Measurements from ENCODE around the gene HTR6. TPM values are rescaled to one million over a fixed set of nuclear protein-coding genes. Genes with fewer than 3 reads are reported as not detected.

The HTR6 gene
- total RNA-seq, 1 experiment from 2014 or later: 0.10 TPM

GRCh38 chr1:19696820-19697219 is 32.1 kb downstream of the HTR6 start:
- in situ Hi-C loops (cut with HindIII; ENCODE audit: low pct_unique_long_range_greater_than_20kb, low sequenced_read_pairs): no loop called here
- Histone ChIP-seq H3K36me3 (ENCODE audit: control insufficient read depth, insufficient read depth, low read length) (no peaks in the 10 kb centered on the region), H3K9me3 (ENCODE audit: control insufficient read depth, insufficient read depth, low read depth, low read length) (no peaks in the 10 kb centered on the region), H3K27ac (ENCODE audit: low read length) (no peak overlapping the region), H3K27me3 (ENCODE audit: control insufficient read depth, insufficient read depth, low read length) (no peaks in the 10 kb centered on the region), H3K4me3 (ENCODE audit: low read depth in 2 of 2, low read length in 2 of 2) (no peak overlapping the region), H3K4me1 (ENCODE audit: control insufficient read depth, insufficient read depth, low read length) (no peaks in the 10 kb centered on the region)
- POLR2A ChIA-PET: interaction anchor here (0.7 kb wide), 1 partner anchor 184 kb away, joined by 3 read pairs; no protein-coding TSS in a partner anchor
- no peak for DNase-seq (ENCODE audit: low read depth, low spot score)
- no TSS peak for BruUV-seq (replicated peaks)
- CTCF ChIA-PET: no interaction called here
- TF ChIP-seq POLR2AphosphoS5 (IDR thresholded peaks at IDR 0.05; ENCODE audit: low read depth, low read length) (no peak), SIN3A (IDR thresholded peaks at IDR 0.05; ENCODE audit: borderline replicate concordance, insufficient read depth, low read depth, low read length) (no peak), TCF7L2 (IDR thresholded peaks at IDR 0.05; ENCODE audit: low read depth, low read length) (no peak)
- ATAC-seq: no peak
- intact Hi-C loops (cut with micrococcal nuclease; ENCODE audit: unreplicated experiment): no loop called here

GRCh38 chr1:19698181-19698580 is 33.5 kb downstream of the HTR6 start:
- POLR2A ChIA-PET: no interaction called here
- intact Hi-C loops (cut with micrococcal nuclease; ENCODE audit: unreplicated experiment): no loop called here

More at GRCh38 chr1:19698181-19698580, 33.5 kb downstream of the HTR6 start:
- CTCF ChIA-PET: no interaction called here
- Histone ChIP-seq H3K9me3 (ENCODE audit: control insufficient read depth, insufficient read depth, low read depth, low read length) (no peaks in the 10 kb centered on the region), H3K27me3 (ENCODE audit: control insufficient read depth, insufficient read depth, low read length) (no peaks in the 10 kb centered on the region), H3K4me3 (ENCODE audit: low read depth in 2 of 2, low read length in 2 of 2) (no peak overlapping the region), H3K27ac (ENCODE audit: low read length) (no peak overlapping the region), H3K36me3 (ENCODE audit: control insufficient read depth, insufficient read depth, low read length) (no peaks in the 10 kb centered on the region), H3K4me1 (ENCODE audit: control insufficient read depth, insufficient read depth, low read length) (no peaks in the 10 kb centered on the region)
- in situ Hi-C loops (cut with HindIII; ENCODE audit: low pct_unique_long_range_greater_than_20kb, low sequenced_read_pairs): no loop called here
- ATAC-seq: no peak
- TF ChIP-seq CTCF (IDR thresholded peaks at IDR 0.05): no peak
- no peak for TF ChIP-seq POLR2AphosphoS5 (IDR thresholded peaks at IDR 0.05; ENCODE audit: low read depth, low read length)
- TF ChIP-seq REST (IDR thresholded peaks at IDR 0.05; ENCODE audit: insufficient read depth in 1 of 2, low read depth in 2 of 2, low read length in 1 of 2): no peak
- no peak for TF ChIP-seq TCF7L2 (IDR thresholded peaks at IDR 0.05; ENCODE audit: low read depth, low read length)
- TF ChIP-seq SIN3A (IDR thresholded peaks at IDR 0.05; ENCODE audit: borderline replicate concordance, insufficient read depth, low read depth, low read length): no peak
- BruUV-seq (replicated peaks): no TSS peak
- no peak for DNase-seq (ENCODE audit: low read depth, low spot score)

All from Panc1 (cell line).